Tibial nerve (tissue), 4 donors: ENCODE measurements around the gene ESRRG.

Experiments used
- EP300 ChIP-seq, 2 donors: sonication (generic); formaldehyde crosslinking; IDR thresholded peaks; one replicate each; pipeline ENCODE4 v1.6.1; 2017; ENCODE audit warnings: antibody characterized with exemption in 2 of 2, mild to moderate bottlenecking in 1 of 2
- POLR2A ChIP-seq, 2 donors: fragments of 450-650 bp; IDR thresholded peaks; one replicate each; pipeline ENCODE4 v1.6.1; 2017; ENCODE audit warnings: antibody characterized with exemption in 2 of 2, mild to moderate bottlenecking in 2 of 2, moderate library complexity in 2 of 2
- TF ChIP-seq, protein P1 (sequence below), 5 experiments: fragments of 200-600 bp in 3 of 5; fragments of 450-650 bp in 2 of 5; sonication (generic) in 3 of 5; IDR thresholded peaks; one replicate each; pipeline ENCODE4 v1.5.1; 2016 to 2019; ENCODE audit warnings: antibody characterized with exemption in 5 of 5, mild to moderate bottlenecking in 3 of 5, moderate library complexity in 2 of 5

DNA sequence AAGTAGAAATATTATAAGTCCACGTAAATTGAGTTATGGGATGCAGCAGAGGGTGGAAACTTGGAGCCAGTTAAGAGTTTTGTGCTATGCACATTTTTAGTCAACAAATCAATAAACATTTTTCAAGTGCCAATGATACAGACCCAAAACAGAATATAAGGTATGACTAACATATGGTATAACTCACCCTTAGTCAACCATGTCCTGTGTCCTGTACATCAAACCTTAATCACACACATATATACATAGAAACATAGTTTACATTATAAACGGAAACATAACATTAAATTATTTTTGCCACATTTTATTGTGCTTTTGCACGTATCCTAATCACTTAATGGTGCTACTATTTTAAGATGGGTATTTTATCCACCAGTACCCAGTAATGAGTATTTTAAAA is 163.9 kb downstream of the ESRRG start:
- TF ChIP-seq POLR2A (IDR thresholded peaks at IDR 0.05), result no peak
- TF ChIP-seq, protein P1, sequence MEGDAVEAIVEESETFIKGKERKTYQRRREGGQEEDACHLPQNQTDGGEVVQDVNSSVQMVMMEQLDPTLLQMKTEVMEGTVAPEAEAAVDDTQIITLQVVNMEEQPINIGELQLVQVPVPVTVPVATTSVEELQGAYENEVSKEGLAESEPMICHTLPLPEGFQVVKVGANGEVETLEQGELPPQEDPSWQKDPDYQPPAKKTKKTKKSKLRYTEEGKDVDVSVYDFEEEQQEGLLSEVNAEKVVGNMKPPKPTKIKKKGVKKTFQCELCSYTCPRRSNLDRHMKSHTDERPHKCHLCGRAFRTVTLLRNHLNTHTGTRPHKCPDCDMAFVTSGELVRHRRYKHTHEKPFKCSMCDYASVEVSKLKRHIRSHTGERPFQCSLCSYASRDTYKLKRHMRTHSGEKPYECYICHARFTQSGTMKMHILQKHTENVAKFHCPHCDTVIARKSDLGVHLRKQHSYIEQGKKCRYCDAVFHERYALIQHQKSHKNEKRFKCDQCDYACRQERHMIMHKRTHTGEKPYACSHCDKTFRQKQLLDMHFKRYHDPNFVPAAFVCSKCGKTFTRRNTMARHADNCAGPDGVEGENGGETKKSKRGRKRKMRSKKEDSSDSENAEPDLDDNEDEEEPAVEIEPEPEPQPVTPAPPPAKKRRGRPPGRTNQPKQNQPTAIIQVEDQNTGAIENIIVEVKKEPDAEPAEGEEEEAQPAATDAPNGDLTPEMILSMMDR (IDR thresholded peaks at IDR 0.05), result no peak
- no peak for TF ChIP-seq EP300 (IDR thresholded peaks at IDR 0.05)
